Activated CD4-positive, alpha-beta T cell treated with anti-CD3 and anti-CD28 coated beads, Interleukin-2, amount 50 U/mL, for 16 hours (primary cell): ENCODE data around the gene THSD4.

Experiments
- DNase-seq: peaks from one replicate; pipeline ENCODE4 v3.0.0-alpha.2; 2020

THSD4 gene

GRCh38 chr15:71098920-71099319 lies 16.4 kb upstream of the THSD4 start:
- DNase-seq = no peak

GRCh38 chr15:71103102-71103676 lies 12.1 kb upstream of the THSD4 start:
- DNase-seq = no peak

GRCh38 chr15:71104636-71105035 lies 10.6 kb upstream of the THSD4 start:
- no peak for DNase-seq

DNA sequence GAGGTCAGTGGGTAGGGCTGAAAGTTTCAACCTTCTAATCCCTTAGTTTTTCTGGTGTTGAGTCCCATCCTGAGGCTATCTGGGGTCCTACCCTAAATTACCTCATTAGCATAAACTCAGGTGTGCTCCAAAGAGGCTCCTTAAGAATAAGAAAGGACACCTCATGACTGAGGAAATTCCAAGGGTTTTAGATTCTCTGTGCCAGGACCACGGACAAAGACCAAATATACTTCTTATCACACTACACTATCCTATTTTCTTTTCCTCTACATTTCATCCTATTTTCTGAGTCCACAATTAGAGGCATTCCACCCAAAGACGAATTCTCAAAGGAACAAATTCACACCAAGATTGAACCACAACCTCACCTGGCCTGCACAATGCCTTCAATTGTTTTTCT lies 9.8 kb upstream of the THSD4 start:
- DNase-seq = no peak

GRCh38 chr15:71106802-71107500 lies 8.3 kb upstream of the THSD4 start:
- DNase-seq = no peak

DNA sequence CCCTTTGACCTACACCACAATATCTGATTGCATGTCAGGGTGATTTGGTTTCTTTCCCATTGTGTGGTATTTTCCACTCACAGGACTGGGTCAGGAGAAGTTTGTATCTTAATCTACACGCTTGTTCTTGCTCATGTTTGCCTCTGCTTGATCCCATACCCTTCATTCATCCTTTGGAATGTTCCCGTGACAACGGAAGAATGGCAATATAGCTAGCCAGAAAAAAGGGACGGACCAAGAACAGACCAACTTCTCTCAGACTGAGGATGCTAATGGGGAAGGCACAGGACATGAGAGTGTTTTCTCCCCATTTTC lies 7.8 kb upstream of the THSD4 start:
- DNase-seq = no peak

DNA sequence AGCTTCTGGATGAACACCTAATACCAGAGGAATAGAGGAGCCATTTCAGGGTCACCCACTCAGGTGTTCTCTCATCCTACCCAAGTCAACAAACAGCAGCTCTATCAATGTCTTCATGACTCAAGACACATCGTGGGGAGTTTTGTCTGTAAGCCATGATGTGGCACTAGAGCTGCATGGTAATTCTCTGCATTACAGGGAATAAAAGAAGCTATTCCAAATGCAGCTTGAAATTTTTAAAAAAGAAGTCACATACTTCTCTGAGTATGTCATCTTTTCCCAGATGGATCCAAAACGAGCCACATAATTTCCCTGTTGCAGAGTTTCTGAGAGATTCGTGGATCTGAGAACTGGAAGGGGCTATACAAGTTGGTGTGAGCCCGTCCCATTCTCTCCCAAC lies 6.1 kb upstream of the THSD4 start:
- no peak for DNase-seq

DNA sequence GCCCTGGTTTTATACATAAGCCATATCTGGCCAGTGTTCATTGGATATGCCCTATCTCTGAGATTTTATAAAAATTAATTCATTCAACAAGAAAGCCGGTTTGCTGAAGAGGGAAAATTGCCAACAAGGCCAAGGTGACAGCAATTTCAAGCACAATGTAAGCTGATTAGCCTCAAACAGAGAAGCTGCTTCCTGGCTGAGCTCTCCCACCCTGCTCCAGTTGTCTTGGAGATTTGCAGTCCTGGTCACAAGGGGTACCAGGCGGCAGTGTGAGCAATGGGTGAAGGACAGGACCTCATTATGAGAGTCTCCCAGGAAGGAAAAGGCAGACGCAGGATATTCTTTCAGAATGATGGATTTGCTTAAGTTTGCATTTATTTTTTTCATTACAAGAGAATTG lies 5.4 kb upstream of the THSD4 start:
- DNase-seq = no peak

DNA sequence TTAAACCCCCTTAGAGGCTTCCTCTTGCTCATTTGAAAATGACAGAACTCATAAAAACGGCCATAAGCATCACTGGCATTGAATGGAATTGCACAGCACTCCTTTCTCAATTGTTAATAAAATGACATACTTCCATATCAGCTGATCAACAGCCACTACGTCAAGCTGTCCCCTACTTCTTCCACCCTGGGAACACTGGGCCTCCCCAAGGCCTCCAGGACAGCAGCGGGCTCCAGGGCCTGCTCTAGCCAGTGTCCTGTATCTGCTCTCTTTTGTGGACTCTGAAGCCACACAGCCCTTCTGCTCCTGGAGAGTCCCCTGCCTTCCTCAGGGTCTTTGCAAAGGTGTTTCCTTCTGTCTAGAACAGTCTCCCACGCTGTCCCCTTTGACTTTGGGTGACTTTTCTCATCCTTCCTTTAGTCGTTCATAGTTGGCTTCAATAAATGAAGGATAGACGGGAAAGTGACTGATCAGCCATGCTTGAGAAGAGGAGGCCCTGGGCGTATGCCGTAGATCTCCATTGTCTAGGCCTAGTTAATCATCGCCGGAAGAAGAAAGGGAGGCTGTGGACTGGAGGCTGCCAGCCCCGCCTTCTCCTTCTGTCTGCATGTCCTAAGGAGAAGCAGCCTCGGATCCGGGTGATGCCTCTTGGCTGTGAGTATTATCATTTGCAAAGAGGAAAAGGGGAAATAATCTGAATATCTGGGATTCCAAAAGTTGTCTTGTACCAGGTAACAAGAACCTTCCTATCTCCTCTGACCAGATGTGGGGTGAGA lies 4.7 kb upstream of the THSD4 start:
- DNase-seq = no peak

- no peak for DNase-seq
Observed at GRCh38 chr15:71111181-71111565, 4.1 kb upstream of the THSD4 start.

- no peak for DNase-seq
Observed at GRCh38 chr15:71111950-71112349, 3.3 kb upstream of the THSD4 start.

DNA sequence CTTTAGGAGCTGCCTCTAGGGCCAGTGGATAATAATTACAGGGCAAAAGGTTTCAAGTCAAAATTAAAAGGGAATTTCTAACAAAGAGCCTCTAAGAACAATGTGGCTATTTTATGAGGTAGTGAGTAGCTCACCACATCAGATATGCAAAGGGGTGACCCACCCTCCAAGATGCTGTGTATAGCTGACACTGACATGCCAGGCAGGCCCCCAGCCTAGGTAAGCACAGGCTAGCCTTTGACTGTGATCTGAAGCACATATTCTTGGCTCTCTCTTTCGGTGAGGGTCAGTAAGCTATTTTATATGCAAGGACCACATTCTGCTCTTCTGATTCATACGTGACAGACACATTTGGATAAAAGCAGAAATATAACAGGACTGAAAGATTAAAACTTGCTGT lies 2.8 kb upstream of the THSD4 start:
- DNase-seq = no peak

DNA sequence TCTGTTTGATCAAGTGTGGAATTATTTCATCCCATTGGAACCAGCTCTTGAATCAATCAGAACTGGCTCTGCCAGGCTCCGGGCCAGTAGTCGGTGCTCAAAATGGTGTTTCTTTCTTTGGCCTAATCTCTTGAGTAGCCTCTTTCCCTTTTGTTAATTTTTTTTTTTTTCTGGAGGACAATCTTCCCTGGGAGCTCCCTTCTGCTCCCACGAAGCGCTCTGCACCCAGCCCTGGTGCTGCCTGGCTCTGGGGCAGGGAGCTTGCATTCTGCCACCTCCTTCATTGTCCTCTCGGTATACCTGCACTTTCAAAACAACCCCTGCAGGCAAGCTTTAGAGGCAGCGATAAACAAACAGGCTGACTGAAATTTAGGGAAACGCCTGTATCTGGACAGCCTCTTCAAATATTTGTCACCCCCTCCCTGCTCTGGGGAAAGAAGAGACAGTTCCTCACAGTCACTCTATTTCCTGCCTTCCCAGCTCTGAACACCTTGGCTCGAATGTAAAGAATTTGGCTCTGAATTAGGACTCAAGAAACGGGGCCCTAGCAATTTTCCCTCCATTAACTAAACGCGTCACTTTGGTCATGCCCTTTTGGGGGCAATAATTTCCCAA lies 1.1 kb upstream of the THSD4 start:
- DNase-seq = no peak

DNA sequence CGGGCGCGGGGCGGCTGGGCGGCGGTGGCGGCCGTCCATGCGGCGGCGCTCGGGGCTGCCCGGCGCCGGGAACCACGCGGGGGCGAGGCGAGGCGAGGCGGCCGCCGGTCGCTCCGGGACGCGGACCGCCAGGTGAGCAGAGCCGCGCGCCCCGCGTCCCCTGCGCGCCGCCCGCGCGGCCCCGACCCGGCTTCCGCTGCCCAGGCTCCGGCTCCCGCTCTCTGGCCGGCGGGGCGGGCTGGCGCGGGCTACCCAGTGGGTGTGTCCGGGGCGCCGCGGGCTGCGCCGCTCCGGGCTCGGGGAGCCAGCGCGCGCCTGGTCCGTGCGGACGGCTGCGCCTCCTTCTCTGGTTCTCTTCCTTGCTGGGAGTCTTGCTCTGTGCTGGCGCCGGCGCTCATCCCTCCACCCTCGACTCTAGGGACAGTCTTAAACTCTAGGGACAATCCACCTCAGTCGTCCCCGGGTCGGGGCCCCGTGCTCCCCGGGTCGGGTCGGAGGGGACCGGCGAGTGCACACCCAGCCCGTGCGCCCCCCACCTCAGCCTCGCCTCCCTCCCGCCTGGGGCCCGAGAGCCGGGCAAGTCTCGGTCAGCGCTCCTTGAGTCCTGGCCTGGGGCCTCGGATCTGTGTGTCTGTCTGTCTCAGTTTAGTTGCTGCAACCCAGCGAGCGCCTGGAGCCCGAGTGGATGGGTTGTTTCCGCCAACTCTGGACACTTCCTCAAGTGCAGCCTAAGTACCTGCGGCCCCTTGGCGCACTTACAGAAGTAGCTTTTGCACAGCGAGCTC lies 488 bp downstream of the THSD4 start:
- DNase-seq = no peak

GRCh38 chr15:71116366-71116765 lies 1.1 kb downstream of the THSD4 start:
- no peak for DNase-seq

GRCh38 chr15:71116942-71117341 lies 1.7 kb downstream of the THSD4 start:
- DNase-seq = no peak

GRCh38 chr15:71117714-71118305 lies 2.5 kb downstream of the THSD4 start:
- DNase-seq = no peak

- no peak for DNase-seq
Observed at GRCh38 chr15:71118345-71118744, 3.1 kb downstream of the THSD4 start.

DNA sequence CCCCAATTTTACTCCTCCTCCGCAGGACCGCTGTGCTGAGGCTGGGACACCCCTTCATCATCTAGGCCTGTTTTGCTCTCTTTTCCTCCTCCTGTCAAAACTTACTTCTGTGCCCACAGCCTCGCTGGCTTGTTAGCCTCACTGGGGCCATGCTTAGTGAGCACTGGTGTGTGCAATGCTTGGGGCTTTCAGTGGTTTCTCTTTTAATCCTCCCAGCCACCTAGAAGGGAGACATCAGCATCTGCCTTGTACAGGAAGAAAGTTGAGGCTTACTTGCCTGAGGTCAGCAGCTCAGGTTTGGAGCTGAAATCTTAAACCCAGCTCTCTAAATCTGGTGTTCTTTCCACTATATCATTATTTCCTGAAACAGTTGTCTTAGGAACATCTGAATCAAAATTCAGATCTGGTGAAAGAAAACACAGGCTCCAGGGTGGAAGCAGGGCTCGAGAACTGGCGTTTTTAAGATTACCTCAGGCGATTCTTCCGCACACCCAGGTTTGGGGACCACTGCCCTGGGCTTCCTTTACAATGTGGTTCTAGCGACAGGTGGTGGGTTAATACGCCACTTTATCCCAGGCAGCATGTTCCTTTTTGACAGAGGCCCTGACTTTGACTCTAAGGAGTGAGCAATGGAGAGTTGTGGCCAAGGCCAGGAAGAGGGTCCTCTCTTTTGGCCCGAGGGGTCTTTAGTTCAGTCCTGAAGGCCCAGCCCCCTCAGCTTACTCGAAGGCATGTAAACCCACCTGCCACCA lies 3.8 kb downstream of the THSD4 start:
- DNase-seq = no peak

- DNase-seq = no peak
Observed at GRCh38 chr15:71120428-71120944, 5.2 kb downstream of the THSD4 start.

- DNase-seq = no peak
Observed at GRCh38 chr15:71121442-71121841, 6.2 kb downstream of the THSD4 start.
